SKM-1 (cell line): ENCODE measurements around the gene CRADD.
"Not testable (repeated sequence)": the region's sequence is repeated elsewhere in the genome, so short reads cannot be mapped to it uniquely, and the experiment has no call there.

Experiments
- DNase-seq: peaks from one replicate; lab custom pipeline; 2025; ENCODE audit not compliant: unreplicated experiment; lab: John Stamatoyannopoulos, UW

The CRADD gene

DNA sequence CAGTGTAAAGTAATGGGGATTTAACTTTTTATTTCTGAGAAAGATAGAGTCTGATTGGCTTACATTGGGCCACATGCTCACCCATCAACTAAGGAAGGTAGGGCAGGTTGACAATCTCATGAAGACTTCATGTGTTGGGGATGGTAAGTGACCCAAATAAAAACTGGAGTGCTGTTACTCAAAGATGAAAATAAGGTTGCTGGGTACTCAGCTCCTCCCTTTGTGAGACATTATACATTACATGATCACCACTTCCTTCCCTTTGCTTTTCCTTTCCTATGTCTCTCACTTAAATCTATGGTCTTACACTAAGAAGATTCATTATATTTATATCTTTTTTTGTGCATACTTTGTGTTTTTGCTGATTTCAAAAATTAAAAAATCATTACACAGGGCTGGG is 247.2 kb downstream of the CRADD start:
- no peak for DNase-seq

- no peak for DNase-seq
Observed at GRCh38 chr12:93925585-93926205, 248.5 kb downstream of the CRADD start.

GRCh38 chr12:93926237-93926636 is 249.1 kb downstream of the CRADD start:
- no peak for DNase-seq

GRCh38 chr12:93929081-93929480 is 251.9 kb downstream of the CRADD start:
- DNase-seq: not testable (repeated sequence)

DNA sequence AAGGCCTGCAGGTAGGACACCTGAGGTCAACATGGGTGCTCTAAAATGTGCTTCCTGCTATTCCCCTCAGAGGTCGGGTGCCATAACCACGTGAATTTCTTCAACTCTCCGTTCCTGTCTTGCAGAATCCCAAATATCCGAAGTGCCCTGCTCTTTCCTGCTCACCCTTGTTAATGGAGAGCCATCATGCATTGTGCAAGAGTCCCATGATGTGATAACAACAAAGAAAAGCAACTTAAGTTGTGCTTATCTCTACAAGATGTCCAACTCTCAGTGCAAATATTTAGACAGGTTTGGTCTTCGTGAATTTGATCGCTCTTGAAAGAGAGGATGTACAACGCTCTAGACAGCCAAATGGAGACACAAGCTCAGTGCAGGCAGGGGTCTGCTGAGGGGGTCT is 260.6 kb downstream of the CRADD start:
- no peak for DNase-seq

GRCh38 chr12:93938317-93938716 is 261.1 kb downstream of the CRADD start:
- no peak for DNase-seq

DNA sequence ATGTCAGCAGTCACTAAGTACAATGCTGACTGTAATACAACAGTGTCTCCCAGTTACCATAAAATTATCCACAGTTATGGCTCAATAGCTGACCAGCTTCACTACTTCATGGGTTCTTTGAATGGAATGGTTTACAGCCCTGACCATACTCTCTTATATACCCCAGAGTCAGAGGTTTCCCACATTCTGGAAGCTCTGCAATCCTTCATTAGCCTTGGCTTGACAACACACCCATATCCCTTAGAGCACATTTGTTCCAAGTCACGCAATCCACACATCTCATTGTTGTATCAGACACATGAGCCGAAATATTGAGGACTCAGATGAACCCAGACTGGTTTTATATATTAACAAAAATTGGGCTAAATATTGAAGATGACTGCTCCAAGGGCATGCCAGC is 261.8 kb downstream of the CRADD start:
- DNase-seq: no peak

DNA sequence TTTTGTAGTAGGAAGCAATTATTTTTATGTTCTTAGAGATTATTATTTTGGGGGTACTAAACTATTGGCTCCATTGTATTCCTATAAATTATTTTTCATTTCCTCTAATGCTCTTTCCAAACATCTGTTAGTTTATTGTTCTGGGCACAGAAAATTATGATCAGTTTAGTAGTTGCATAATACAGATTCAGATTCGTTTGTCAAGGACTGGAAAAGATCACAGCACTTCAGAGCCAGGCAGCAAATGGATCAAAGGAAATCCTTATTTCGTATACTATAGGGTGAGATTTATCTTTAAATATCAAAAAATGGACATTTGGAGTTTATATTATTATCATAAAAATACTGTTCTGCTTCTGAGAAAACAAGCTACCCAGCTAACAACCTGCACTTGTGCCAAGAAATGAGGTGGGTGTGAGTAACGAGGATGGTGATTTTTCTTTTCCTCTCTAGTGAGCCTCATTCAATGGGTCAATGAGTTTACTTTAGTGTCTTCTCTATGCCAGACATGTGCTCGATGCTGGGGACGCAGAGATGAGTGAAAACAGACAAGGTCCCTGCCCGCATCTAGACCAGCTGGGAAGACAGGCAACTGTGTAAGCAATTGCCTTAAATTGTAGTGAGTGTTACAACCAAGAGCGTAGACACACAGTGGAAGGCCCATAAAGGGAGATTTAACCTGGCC is 262.6 kb downstream of the CRADD start:
- no peak for DNase-seq

DNA sequence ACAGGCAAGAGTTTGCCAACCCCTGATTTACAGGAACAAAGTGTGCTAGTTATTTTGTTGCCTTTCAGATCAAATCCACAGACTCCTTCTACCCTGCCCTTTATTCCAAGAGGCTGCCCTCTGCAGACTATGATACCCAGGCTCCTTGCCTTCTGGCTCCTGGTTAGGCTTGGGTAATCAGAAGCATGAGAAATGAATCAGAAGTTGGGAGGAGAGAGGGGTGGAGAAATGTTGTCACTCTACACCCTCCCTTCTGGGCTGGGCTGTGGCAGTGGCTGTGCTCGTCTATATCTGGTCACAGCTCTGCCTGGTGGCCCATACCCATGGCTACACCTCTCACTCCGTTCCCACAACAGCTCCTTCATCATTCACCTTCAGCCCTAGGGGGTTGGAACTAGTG is 266.6 kb downstream of the CRADD start:
- DNase-seq: no peak

DNA sequence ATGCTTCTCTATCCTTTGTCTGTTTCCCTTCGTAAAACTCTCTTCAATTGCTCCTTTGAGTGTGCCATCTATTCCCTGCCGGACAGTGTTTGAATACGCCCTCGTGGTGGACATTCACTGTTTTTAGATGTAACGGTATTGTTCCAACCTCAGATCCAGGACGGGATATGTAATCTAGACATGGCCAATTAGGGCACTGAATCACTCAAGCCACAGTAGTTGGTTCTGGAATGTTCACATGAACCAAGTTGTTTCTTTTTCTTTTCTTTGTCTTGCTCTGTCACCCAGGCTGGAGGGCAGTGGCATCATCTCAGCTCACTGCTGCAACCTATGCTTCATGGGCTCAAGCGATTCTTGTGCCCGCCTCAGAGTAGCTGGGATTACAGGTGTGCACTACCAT is 267.0 kb downstream of the CRADD start:
- DNase-seq: no peak
